Glutamatergic neuron (in vitro differentiated cells): ENCODE results near the gene CACNA2D1. TPM values are rescaled to one million over a fixed set of nuclear protein-coding genes. Genes with fewer than 3 reads are reported as not detected.

Experiments used
- DNase-seq: peaks from one replicate; pipeline ENCODE4 v3.0.0; 2022
- H3K27ac Mint-ChIP-seq: one replicate; pipeline ENCODE4 v1.8.0; 2020; ENCODE audit warnings: mild to moderate bottlenecking, mixed read lengths, inconsistent platforms; ENCODE audit not compliant: unreplicated experiment
- H3K27me3 Mint-ChIP-seq: one replicate; pipeline ENCODE4 v1.8.0; 2020; ENCODE audit warnings: mild to moderate bottlenecking, moderate library complexity, mixed read lengths, inconsistent platforms; ENCODE audit not compliant: unreplicated experiment
- H3K36me3 Mint-ChIP-seq: one replicate; pipeline ENCODE4 v1.8.0; 2020; ENCODE audit warnings: mild to moderate bottlenecking, mixed read lengths, inconsistent platforms; ENCODE audit not compliant: unreplicated experiment
- H3K4me1 Mint-ChIP-seq: one replicate; pipeline ENCODE4 v1.8.0; 2020; ENCODE audit warnings: mild to moderate bottlenecking, low read depth, mixed read lengths, inconsistent platforms; ENCODE audit not compliant: unreplicated experiment
- H3K4me3 Mint-ChIP-seq: one replicate; pipeline ENCODE4 v1.8.0; 2020; ENCODE audit warnings: mild to moderate bottlenecking, mixed read lengths, inconsistent platforms; ENCODE audit not compliant: unreplicated experiment
- H3K9me3 Mint-ChIP-seq: one replicate; pipeline ENCODE4 v1.8.0; 2020; ENCODE audit warnings: mild to moderate bottlenecking, moderate library complexity, mixed read lengths, inconsistent platforms; ENCODE audit not compliant: unreplicated experiment
- CTCF ChIP-seq: fragments of 200-600 bp; sonication (generic); IDR thresholded peaks from one replicate; pipeline ENCODE4 v1.5.0; 2021; ENCODE audit not compliant: partially characterized antibody, unreplicated experiment
- total RNA-seq: library from RNA; stranded (reverse); fragmentation: NEBNext Ultra II Directional; extraction: Animal tissue kit (Norgen Biotek cat#: 25700); gene quantifications from one replicate; pipeline ENCODE4 v1.2.1, GENCODE V29; 2021; ENCODE audit not compliant: unreplicated experiment

CACNA2D1 gene
- total RNA-seq, 1 donor from 2014 or later, result 258 TPM

DNA sequence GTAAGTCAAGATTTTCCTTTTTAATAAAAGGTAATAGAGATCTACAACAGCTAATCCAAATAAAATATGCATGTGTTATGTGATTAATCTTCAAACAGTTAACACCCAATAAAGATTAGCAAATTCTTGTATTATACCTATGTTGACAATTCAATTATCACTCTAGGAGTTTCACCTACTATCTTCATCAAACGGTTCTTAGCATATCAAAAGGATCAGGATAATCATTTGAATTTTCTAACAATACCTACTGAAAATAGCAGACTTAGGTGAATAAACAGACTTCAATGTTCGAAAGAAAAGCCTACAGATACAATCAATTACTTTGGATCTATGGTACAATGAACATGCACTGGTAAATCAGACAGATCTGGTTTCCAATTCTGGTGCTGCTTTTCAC lies 268.3 kb downstream of the CACNA2D1 start:
- TF ChIP-seq CTCF, result no peak
- Mint-ChIP-seq H3K9me3 (no peaks in the 10 kb centered on the region), H3K27me3 (peaks cover 3% of the 10 kb centered on the region), H3K4me1 (peaks cover 19% of the 10 kb centered on the region), H3K36me3 (no peaks in the 10 kb centered on the region), H3K4me3 (no peak overlapping the region), H3K27ac (no peak overlapping the region)
- no peak for DNase-seq

GRCh38 chr7:82173400-82174021 lies 270.1 kb downstream of the CACNA2D1 start:
- TF ChIP-seq CTCF, result no peak
- H3K36me3 Mint-ChIP-seq, result no peaks in the 10 kb centered on the region
- no peak for DNase-seq
- no peaks in the 10 kb centered on the region for H3K27me3 Mint-ChIP-seq
- no peak overlapping the region for H3K4me3 Mint-ChIP-seq
- peaks cover 19% of the 10 kb centered on the region for H3K4me1 Mint-ChIP-seq
- peak overlapping the region; percentile 49 for H3K27ac Mint-ChIP-seq
- no peaks in the 10 kb centered on the region for H3K9me3 Mint-ChIP-seq

DNA sequence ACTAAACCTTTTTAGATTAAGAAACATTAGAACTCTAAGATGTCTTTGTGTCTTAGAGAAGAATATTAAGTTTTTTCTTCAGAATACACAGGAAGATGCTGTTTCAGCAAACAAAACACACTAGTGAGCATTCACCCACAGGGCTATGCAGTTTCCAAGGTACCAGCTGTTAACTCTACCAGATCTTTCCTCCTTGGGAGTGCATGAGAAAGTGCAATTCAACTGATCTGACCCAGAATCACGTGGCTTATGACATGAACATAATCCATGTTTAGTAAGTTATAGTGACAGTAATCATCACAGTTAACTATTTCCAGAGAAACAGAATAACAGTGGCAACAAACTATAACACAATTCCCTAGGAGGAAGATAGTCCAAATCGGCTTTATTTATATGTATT lies 270.7 kb downstream of the CACNA2D1 start:
- Mint-ChIP-seq H3K4me1 (peaks cover 19% of the 10 kb centered on the region), H3K9me3 (no peaks in the 10 kb centered on the region), H3K27me3 (no peaks in the 10 kb centered on the region), H3K36me3 (no peaks in the 10 kb centered on the region), H3K4me3 (no peak overlapping the region), H3K27ac (peak overlapping the region; percentile 49)
- DNase-seq, result no peak
- no peak for TF ChIP-seq CTCF

GRCh38 chr7:82172017-82172416 lies 271.6 kb downstream of the CACNA2D1 start:
- Mint-ChIP-seq H3K27ac (peak overlapping the region; percentile 67), H3K36me3 (no peaks in the 10 kb centered on the region), H3K4me3 (no peak overlapping the region), H3K9me3 (peaks cover 1% of the 10 kb centered on the region), H3K4me1 (peaks cover 24% of the 10 kb centered on the region), H3K27me3 (no peaks in the 10 kb centered on the region)
- DNase-seq, result no peak
- TF ChIP-seq CTCF, result no peak

DNA sequence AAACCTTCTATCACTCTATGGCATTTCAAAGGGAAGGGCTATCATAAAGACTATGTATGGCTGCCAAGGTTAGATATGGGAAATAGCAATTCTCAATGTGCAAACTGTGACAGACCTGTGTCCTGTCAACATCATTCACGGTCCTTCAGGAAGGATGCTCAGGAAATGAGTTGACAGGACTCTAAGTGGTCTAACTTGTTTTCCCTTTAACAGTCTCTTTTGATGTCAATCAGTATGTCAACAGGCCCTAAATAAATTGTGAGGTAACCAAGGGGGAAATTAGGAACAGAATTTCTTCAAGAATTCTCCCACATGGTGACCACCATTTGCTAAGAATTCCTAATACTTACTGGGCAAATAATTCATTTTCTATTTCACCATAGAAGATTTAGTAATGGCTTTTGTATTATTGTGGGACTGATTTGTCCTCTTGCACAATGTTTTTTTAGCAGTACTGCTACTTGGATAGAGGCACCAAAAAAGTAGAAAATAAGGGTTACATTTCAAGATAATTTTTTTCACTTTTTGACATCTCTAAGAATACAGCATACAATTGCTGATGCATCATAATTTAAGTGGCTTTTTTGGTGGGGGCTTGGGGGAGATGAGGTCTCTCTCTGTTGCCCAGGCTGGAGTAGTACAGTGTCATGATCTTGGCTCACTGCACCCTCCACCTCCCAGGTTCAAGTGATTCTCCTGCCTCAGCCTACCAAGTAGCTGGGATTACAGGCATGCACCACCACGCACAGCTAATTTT lies 275.8 kb downstream of the CACNA2D1 start:
- no peak for DNase-seq
- peak overlapping the region; percentile 86 for H3K27ac Mint-ChIP-seq
- TF ChIP-seq CTCF, result no peak
- no peaks in the 10 kb centered on the region for H3K27me3 Mint-ChIP-seq
- H3K4me3 Mint-ChIP-seq, result peak overlapping the region; percentile 39
- no peaks in the 10 kb centered on the region for H3K36me3 Mint-ChIP-seq
- peaks cover 40% of the 10 kb centered on the region for H3K4me1 Mint-ChIP-seq
- peaks cover 8% of the 10 kb centered on the region for H3K9me3 Mint-ChIP-seq
